Stimulated activated CD4-positive, alpha-beta T cell treated with anti-CD3 and anti-CD28 coated beads, TNF-alpha, amount 100 ng/mL, for 1 hour (primary cell): ENCODE results near the gene ITGAL.
"Not testable (repeated sequence)": the region's sequence is repeated elsewhere in the genome, so short reads cannot be mapped to it uniquely, and the experiment has no call there.

Experiments
- DNase-seq, 3 donors: peaks; one replicate each; pipeline ENCODE4 v3.0.0-alpha.2; 2020; ENCODE audit warnings: low read depth in 3 of 3, low spot score in 1 of 3

Gene ITGAL

DNA sequence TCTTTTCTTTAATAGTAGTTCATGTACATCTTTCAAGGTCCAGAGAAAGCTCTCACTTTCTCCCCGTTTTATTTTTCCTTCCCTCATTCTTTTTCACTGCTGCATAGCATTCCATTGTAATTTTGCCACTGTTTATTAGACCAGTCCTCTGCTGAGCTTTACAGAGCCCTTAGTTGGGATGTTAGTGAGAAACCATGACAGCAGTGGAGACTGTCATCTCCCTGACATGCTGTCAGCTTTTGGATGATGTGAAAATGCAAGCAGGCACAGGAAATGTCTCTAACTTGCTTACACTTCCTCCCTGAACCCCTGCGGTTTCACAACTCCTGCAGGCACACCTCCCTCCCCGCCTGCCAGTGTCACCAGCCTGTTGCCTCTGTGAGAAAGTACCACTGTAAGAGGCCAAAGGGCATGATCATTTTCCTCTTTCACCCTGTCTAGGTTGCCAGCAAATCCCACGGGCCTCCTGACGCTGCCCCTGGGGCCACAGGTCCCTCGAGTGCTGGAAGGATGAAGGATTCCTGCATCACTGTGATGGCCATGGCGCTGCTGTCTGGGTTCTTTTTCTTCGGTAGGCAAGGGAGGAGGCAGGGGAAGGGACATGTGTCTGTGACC, at the start of gene ITGAL:
Gene ITGAL, plus strand, starts transcription at position 415 of the 615 bp plus-strand sequence. Its CDS starts 96 bp downstream, at position 511.
- peak; percentile 61 to 74 (median 65) for DNase-seq

DNA sequence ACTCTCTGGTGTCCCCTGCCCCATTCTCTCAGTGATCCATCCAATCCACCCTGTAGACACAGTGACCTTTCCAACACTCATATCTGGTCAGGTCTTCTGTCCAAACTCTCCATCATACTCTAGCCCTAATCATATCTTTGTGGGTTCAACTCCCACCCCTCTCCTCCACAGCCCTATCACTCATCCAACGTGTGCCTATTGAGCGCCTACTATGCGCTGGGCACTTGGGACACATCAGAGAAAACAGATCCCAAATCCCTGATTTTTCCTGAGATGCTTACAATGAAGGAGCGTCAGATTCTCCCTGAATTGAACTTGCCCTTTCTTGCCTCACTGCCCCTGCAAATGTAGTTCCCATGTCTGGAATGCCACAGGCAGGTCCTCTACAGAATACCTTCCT, 44.5 kb upstream of the ITGAL start:
- no peak for DNase-seq

DNA sequence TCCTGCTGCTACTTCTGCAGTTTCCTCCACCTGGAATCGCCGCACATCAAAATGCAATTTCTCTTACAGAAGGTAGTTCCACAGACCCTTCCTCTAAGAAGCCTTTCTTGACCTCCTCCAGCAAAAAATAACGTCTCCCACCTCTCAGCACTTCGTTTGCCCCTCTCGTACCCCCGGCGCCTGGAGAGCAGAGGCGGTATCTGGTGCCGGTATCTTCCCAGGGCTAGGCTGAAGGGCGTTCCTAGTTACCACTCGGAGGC, 43.2 kb upstream of the ITGAL start:
- DNase-seq, result no peak

DNA sequence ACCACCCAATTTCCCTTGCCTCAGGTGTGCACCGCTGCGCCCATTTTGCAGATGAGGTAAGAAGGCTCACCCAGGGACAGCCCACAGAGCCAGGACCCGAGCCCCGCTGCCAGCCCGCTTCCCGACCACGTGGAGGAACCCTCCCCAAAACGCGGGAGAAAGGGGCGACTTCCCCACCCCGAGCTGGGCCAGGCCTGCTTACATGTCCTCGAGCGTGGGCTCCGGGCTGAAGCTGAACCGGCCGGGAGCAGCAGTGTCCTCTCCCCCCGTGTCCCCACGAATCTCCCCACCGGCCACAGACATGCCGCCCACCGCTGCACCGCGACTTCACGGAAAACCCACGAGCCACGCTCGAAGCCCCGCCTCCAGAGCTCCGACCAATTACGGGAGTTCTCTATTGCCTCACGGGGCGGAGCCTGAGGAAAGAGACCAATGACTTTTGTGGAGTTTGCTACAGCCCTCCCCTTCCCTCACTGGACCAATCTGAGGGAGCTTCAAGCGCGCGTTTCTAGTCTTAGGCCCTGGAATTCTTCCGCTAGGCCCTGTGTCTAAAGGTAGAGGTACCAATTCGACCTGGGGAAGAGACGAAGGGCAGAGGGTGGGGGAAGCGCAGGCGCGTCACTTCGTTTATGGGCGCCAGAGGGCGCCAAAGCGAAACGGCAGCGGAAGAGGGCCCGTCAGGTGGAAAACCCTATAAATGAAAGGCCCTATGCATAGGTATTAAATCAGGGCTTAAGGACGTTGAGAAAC, 42.7 kb upstream of the ITGAL start, which contains the start of gene DCTPP1:
Gene DCTPP1, minus strand, starts transcription at position 353 of the 750 bp plus-strand sequence. Its CDS starts 50 bp downstream, at position 303.
- DNase-seq, result peak; percentile 86 to 95 (median 90)

DNA sequence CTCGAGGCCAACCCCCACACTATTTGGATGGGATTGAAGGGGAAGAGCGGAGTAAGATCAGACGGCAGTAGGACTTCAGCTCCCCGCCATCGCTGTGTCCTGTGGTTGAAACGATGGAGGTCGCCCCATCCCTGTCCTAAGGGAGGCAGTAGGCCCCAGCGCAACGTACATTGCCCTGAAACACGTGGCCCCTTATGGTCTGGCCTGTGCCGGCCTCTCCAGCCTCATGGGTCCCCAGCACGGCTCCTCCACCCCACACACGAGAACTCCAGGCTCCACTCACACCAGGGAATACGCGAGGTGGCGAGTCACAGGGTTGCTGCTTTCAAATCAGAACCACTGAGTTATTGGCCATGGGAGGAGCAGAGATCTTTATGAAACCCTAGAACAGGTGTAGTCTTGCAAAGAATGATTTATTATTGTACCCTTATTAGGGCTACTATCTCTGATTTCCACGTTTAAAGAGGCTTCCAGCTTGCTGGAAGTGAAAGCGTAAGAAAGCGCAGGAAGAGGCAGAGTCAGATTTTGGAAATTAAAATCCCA, 42.0 kb upstream of the ITGAL start:
- DNase-seq, result no peak

DNA sequence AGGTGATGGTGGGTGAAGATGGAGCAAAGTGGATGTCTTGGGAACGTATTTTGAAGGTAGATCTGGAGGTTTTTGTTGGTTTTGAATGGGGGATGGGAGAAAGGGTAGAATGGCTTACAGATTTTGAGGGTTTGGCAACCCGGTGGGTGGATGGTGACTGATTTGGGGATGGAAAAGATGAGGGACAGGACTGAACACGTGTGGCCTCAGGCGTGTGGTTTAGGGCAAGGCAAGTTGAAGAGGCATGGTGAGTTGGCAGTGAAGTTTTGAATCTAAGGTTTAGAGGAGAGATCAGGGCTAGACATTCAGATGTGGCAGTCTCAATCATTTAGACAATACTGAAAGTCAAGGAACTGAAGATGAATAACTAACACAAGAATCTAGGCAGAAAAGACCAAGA, 37.7 kb upstream of the ITGAL start:
- no peak for DNase-seq

DNA sequence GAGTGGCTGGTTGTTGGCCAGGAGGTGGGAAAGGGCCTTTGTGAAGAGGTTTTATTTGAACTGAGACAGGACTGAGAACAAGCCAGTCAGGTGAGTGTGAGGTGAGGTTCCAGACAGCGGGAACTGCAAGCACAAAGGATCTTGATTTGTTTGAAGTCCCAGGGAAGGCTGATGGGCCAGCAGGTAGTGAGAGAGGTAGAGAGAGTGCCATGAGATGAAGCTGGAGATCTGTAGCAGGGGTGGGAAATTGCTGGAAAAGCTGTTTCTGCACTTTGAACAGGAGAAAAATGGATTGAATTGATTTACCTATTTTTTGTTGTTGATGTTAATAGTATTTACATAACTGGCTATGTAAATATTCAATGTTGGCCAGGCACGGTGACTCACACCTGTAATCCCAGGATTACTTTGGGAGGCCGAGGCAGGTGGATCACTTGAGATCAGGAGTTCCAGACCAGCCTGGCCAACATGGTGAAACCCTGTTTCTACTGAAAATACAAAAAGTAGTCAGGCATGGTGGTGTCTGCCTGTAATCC, 35.0 kb upstream of the ITGAL start:
- no peak for DNase-seq

DNA sequence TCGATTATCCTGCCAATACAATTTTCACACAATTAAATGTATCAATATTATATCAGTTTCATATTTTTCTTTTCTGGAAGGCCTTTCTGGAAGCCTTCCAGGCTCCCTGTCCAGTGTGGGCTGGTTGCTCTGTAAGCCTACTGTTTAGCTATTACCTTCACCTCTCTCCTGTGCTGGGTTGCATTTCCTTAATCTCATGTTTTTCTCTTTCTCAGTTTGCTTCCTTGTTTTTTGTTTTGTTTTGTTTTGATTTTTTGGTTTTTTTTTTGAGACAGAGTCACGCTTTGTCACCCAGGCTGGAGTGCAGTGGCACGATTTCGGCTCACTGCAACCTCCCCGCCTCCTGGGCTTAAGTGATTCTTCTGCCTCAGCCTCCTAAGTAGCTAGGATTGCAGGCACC, 33.7 kb upstream of the ITGAL start:
- no peak for DNase-seq

DNA sequence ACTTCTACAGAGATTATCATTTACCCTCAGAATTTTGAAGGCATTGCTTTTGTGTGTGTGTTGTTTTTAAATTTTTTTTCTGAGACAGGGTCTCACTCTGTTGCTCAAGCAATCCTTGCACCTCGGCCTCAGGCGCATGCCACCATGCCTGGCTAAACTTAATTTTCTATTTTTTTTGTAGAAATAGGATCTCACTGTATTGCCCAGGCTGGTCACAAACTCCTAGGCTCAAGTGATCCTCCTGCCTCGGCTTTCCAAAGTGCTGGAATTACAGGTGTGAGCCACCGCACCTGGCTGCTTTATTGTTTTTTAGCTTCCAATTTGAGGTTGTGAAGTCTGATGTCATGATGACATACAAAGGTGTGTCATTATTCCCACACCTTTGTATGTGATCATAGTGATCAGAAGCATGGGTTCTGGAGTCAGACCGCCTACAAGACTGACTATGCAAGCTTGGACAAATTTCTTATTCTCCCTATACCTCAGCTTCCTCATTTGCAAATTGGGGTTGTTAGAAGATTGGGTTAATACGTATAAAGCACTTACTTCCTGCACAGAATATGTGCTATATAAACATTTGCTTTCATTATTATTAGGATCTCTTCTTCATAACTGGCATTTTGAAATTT, 32.7 kb upstream of the ITGAL start:
- no peak for DNase-seq

DNA sequence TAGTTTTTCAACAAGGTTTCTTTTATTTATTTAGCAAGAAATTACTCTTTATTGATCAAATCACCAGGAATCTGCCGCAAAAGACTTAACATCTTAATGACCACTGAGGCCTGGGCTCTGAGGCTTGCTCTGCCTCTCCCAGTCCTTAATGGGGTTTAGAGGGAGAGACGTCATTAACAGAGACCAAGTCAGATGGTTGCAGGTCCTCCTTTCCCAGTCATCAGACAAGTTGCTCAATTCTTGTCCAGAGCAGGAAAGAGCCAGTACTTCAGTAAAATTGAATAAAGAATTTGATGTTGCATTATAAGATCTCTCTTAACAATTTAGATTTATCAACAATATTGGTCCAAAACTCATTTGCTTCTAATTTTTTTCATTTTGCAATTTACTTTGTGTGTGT, 28.9 kb upstream of the ITGAL start:
- DNase-seq, result no peak

DNA sequence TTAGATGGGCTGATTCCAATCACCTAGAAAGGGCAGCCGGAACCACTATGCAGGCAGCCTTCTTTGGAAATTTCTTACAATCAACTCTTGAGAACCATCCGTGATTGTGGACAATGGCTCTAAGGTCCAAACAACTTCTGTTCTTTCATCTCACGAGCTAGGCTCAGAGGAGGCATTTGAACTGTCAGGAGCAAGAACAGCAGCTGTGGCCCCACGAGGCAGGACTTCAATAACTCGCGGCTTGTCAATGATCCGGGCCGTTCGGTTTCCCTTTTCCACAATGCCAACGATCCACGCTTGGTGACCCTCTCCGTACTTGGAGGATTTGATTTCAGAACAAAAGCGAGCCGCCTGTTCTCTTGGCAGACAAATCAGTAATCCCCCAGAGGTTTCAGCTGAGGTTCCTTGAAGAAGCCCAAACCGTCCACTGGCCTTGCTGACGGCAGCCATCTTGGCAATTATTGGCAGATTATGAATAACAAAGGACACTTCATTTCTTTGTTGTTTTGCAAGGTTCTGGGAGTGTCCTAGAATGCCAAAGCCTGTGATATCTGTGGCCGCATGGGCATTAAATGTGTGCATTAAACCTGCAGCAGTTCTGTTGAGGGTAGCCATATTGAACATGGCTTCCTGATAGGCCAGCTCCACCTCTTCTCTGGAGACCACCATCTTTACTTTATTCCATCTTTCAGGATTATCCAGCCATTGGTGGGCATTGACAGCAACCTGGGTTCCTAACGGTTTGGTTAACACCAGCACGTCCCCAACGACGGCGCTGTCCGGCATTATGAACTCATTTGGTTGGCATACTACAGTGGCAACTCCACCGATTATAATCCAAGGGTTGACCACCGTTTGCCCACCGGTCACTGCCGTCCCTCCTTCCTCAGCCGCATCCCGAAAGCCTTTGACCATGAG, 28.1 kb upstream of the ITGAL start:
- DNase-seq, result no peak

DNA sequence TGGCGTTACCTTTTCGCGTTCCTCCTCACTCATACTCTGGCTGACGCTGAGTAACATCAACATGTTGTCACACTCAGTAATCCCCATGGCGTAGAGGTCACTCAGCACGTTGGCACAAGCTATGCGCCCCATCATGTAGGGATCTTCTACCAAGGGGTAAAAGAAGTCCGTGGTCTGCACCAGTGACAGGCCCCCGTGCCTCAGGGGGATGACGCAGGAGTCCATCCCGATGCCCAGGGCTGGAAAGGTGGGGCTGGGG, 27.5 kb upstream of the ITGAL start:
- no peak for DNase-seq

DNA sequence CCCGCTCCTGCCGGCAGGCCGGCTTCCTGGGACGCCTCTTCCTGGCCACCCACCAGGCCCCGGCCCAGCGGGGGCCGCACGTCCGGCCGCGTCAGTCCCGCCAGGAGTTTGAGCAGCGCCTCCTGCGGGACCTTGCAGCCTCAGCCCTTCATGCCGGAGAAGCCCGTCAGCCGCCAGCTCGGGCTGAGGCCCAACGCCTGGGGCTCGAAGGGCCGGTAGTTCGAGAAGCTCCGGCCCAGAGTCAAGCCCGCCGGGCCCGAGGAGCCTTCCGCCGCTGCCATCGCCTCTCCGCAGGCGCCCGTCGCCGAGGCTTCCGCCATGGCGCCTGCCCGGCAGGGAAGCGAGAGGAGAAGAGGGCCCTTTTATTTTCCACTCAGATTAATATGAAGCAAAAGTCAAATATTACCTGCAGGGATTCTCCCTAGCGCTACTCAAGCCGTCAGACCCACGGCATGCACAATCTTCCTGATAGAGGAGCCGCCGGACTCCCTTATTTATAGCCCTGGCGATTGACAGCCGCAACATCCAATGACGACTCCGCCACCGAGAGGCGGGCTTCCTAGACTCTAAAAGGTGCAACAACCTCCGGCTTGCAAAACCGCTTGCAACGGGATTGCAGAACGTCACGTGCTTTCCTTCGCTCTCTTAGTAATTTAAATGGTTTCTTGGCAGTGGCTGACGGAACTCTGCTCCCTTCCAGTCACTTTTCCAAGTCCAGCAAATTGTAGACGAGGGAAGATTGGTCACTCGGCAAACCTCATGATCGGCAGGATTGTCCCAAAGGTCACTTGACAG, 26.9 kb upstream of the ITGAL start, which contains the start of gene SEPHS2:
Gene SEPHS2, minus strand, starts transcription at position 467 of the 795 bp plus-strand sequence. Its CDS starts 147 bp downstream, at position 320.
- peak; percentile 90 to 95 (median 91) for DNase-seq

DNA sequence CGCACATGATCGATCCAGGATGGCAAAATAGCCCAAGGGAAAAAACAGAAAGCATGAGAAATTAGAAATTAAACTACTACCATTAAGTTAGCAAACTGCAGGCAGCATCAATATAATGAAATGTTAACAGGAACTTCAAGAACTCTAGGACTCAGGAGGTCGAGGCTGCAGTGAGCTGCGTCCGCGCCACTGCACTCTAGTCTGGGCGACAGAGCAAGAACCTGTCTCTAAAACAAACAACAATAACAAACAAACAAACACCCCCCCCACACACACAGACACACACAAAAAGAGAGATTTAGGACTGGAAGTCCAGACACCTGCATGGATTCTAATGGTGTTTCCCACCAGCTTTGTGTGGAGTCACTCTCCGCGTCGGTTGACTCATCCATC, 26.3 kb upstream of the ITGAL start:
- no peak for DNase-seq

DNA sequence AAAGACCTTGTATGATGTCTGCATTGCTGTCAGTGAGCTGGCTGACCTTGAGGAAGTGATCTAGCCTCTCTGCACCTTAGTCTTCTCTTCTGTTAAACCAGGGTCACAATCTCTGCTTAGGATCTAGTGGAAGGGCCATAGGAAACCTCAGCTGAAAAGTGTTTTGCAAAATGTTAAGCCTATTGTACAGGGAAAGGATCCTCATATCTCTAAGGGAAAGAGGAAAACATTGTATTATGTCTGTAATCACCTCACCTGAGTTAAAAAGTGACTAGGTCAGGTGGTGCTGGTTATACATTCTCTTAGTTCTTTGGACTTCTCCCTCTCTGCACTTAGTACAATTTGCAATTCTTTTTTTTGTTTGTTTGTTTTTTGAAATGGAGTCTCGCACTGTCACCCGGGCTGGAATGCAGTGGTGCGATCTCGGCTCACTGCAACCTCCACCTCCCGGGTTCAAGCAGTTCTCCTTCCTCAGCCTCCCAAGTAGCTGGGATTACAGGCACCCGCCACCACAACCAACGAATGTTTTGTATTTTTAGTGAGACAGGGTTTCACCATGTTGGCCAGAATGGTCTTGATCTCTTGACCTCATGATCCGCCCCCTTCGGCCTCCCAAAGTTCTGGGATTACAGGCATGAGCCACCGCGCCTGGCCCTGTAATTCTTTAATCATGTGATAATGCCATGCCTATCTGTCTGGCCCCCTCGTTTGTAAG, 24.9 kb upstream of the ITGAL start:
- DNase-seq, result no peak

DNA sequence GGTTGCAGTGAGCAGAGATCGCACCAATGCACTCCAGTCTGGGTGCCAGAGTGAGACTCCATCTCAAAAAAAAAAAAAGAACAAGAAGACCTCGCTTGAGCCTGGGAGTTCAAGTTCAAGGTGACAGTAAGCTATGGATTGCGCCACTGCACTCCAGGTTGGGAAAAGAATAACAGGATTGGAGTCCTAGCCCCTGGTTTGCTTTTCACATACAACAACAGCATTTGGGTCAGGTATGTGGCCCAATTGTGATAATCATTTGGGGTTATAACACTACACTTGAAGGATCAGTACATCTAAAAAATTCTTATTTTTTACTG, 23.5 kb upstream of the ITGAL start:
- no peak for DNase-seq

DNA sequence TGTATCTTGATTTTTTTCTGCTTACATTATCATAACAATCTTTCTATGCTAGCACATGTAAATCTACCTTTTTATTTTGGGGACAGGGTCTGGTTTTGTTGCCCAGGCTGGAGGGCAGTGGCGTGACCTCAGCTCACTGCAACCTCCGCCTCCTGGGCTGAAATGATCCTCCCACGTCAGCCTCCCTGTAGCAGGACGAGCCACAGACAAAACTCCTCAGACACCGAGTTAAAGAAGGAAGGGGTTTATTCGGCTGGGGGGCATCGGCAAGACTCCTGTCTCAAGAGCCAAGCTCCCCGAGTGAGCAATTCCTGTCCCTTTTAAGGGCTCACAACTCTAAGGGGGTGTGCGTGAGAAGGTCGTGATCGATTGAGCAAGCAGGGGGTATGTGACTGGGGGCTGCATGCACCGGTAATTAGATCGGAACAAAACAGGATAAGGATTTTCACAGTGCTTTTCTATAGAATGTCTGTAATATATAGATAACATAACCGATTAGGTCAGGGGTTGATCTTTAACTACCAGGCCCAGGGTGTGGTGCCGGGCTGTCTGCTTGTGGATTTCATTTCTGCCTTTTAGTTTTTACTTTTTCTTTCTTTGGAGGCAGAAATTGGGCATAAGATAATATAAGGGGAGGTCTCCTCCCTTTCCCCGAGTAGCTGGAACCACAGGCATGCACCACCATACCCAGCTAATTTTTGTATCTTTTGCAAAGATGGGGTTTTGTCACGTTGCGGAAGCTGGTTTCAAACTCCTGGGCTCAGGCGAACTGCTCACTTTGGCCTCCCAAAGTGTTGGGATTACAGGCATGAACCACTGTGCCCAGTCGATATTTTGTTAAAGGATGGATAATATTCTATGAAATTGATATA, 19.6 kb upstream of the ITGAL start:
- DNase-seq, result not testable (repeated sequence)

DNA sequence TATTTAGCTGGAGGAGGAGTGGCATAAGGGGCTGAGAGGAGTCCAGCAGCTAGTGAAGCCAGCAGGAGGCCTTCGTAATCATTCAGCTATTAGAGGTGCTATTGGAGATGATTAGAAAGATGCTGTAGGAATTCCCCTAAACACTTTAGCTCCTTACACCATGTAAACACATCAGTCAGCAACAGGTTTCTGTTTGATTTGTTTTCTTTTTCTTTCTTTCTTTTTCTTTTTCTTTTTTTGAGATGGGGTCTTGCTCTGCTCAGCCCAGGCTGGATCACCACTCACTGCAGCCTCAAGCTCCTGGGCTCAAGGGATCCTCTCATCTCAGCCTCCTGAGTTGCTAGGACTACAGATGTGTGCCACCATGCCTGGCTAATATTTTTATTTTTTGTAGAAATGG, 16.2 kb upstream of the ITGAL start:
- no peak for DNase-seq

DNA sequence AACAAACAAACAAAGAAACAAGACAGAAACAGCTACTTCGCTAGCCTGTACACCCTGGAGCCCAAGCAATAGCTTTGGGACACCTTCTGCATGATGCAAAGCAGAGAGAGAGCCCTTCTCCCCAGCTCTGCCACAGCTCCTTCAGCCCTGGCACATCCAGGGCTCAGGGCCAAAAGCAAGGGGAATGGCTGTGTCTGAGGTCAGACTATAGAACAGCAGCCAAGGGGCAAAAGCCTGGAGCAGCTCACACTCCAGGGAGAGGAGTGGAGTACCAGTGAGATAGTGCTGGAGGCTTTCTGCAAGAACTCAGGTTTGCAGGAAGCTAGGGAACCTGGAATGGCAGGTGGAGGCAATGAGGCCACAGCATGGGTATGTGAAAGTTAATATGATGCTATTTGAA, 15.3 kb upstream of the ITGAL start:
- no peak for DNase-seq
